ENCODE measurements around the gene EBI3. TPM values are rescaled to one million over a fixed set of nuclear protein-coding genes. Genes with fewer than 3 reads are reported as not detected.

The EBI3 gene
- total and polyA plus RNA-seq, 7 experiments from 2014 or later = 0.44 to 8.8 TPM; not detected in 5

- Histone ChIP-seq H3K4me3 (ENCODE audit: low read length) (no peak overlapping the region), H3K36me3 (ENCODE audit: control insufficient read depth in 2 of 3, insufficient read depth in 3 of 3, low read length in 3 of 3) (no peaks in the 10 kb centered on the region), H3K27me3 (ENCODE audit: control insufficient read depth in 2 of 2, insufficient read depth in 2 of 2, low read length in 2 of 2) (peaks cover 0 to 20% of the 10 kb centered on the region in 2 donors), H3K27ac (ENCODE audit: low read depth, low read length) (no peak overlapping the region), H3K9me3 (ENCODE audit: control insufficient read depth in 2 of 3, low read length in 3 of 3) (no peaks in the 10 kb centered on the region), H3K4me1 (ENCODE audit: control insufficient read depth in 2 of 2, insufficient read depth in 2 of 2, low read length in 2 of 2) (no peaks in the 10 kb centered on the region)
- peaks cover 8 to 18% (median 11%) of the 10 kb centered on the region in 7 donors for H3K4me1 Mint-ChIP-seq
- POLR2A ChIA-PET = no interaction called here
- peaks cover 0 to 10% (median 2%) of the 10 kb centered on the region in 11 donors for H3K9me3 Mint-ChIP-seq
- H3K27me3 Mint-ChIP-seq = peaks cover 33 to 62% (median 50%) of the 10 kb centered on the region in 5 donors
- no peak overlapping the region for H3K4me3 Mint-ChIP-seq
- H3K27ac Mint-ChIP-seq = no peak overlapping the region
- CTCF ChIA-PET = no interaction called here
- DNase-seq (no peak), ATAC-seq (no peak)
- intact Hi-C loops (cut with micrococcal nuclease) = no loop called here
- H3K36me3 Mint-ChIP-seq = peaks cover 8 to 13% (median 9%) of the 10 kb centered on the region in 5 donors
These were observed 33.3 kb upstream of the EBI3 start for GRCh38 chr19:4196009-4196408.

- H3K36me3 ChIP-seq (ENCODE audit: control insufficient read depth in 2 of 3, insufficient read depth in 3 of 3, low read length in 3 of 3) = no peaks in the 10 kb centered on the region
- DNase-seq (no peak), ATAC-seq (no peak)
- H3K27me3 ChIP-seq (ENCODE audit: control insufficient read depth in 2 of 2, insufficient read depth in 2 of 2, low read length in 2 of 2) = peaks cover 0 to 20% of the 10 kb centered on the region in 2 donors
- Mint-ChIP-seq H3K4me1 (peaks cover 8 to 18% (median 11%) of the 10 kb centered on the region in 7 donors), H3K4me3 (peak overlapping the region in 2 of 10 donors; percentile 57 to 66), H3K27ac (peak overlapping the region in 1 of 9 donors; percentile 53), H3K9me3 (peaks cover 0 to 10% (median 2%) of the 10 kb centered on the region in 11 donors), H3K27me3 (peaks cover 37 to 63% (median 50%) of the 10 kb centered on the region in 5 donors), H3K36me3 (peaks cover 8 to 13% (median 9%) of the 10 kb centered on the region in 5 donors)
- H3K4me3 ChIP-seq (ENCODE audit: low read length) = no peak overlapping the region
- no peak overlapping the region for H3K27ac ChIP-seq (ENCODE audit: low read depth, low read length)
- intact Hi-C loops (cut with micrococcal nuclease) = no loop called here
- ChIA-PET POLR2A (no interaction called here), CTCF (no interaction called here)
- H3K4me1 ChIP-seq (ENCODE audit: control insufficient read depth in 2 of 2, insufficient read depth in 2 of 2, low read length in 2 of 2) = no peaks in the 10 kb centered on the region
- H3K9me3 ChIP-seq (ENCODE audit: control insufficient read depth in 2 of 3, low read length in 3 of 3) = no peaks in the 10 kb centered on the region
These were observed 32.7 kb upstream of the EBI3 start for GRCh38 chr19:4196587-4197148.

GRCh38 chr19:4197228-4197624 lies 32.1 kb upstream of the EBI3 start:
- Mint-ChIP-seq H3K36me3 (peaks cover 8 to 13% (median 9%) of the 10 kb centered on the region in 5 donors), H3K4me1 (peaks cover 8 to 18% (median 11%) of the 10 kb centered on the region in 7 donors), H3K27me3 (peaks cover 39 to 63% (median 50%) of the 10 kb centered on the region in 5 donors), H3K27ac (peak overlapping the region in 3 of 9 donors; percentile 25 to 65 (median 53)), H3K4me3 (peak overlapping the region in 6 of 10 donors; percentile 12 to 66 (median 32)), H3K9me3 (peaks cover 0 to 10% (median 2%) of the 10 kb centered on the region in 11 donors)
- H3K27me3 ChIP-seq (ENCODE audit: control insufficient read depth in 2 of 2, insufficient read depth in 2 of 2, low read length in 2 of 2) = peaks cover 0 to 20% of the 10 kb centered on the region in 2 donors
- H3K4me1 ChIP-seq (ENCODE audit: control insufficient read depth in 2 of 2, insufficient read depth in 2 of 2, low read length in 2 of 2) = no peaks in the 10 kb centered on the region
- ATAC-seq (no peak), DNase-seq (no peak)
- CTCF ChIA-PET = no interaction called here
- H3K4me3 ChIP-seq (ENCODE audit: low read length) = no peak overlapping the region
- no peak overlapping the region for H3K27ac ChIP-seq (ENCODE audit: low read depth, low read length)
- intact Hi-C loops (cut with micrococcal nuclease) = no loop called here
- no peaks in the 10 kb centered on the region for H3K36me3 ChIP-seq (ENCODE audit: control insufficient read depth in 2 of 3, insufficient read depth in 3 of 3, low read length in 3 of 3)
- POLR2A ChIA-PET = no interaction called here
- H3K9me3 ChIP-seq (ENCODE audit: control insufficient read depth in 2 of 3, low read length in 3 of 3) = no peaks in the 10 kb centered on the region

GRCh38 chr19:4197625-4198466 lies 31.5 kb upstream of the EBI3 start:
- Histone ChIP-seq H3K27me3 (ENCODE audit: control insufficient read depth in 2 of 2, insufficient read depth in 2 of 2, low read length in 2 of 2) (peaks cover 0 to 20% of the 10 kb centered on the region in 2 donors), H3K4me1 (ENCODE audit: control insufficient read depth in 2 of 2, insufficient read depth in 2 of 2, low read length in 2 of 2) (no peaks in the 10 kb centered on the region), H3K36me3 (ENCODE audit: control insufficient read depth in 2 of 3, insufficient read depth in 3 of 3, low read length in 3 of 3) (no peaks in the 10 kb centered on the region), H3K4me3 (ENCODE audit: low read length) (no peak overlapping the region), H3K27ac (ENCODE audit: low read depth, low read length) (no peak overlapping the region), H3K9me3 (ENCODE audit: control insufficient read depth in 2 of 3, low read length in 3 of 3) (no peaks in the 10 kb centered on the region)
- H3K9me3 Mint-ChIP-seq = peaks cover 0 to 10% (median 2%) of the 10 kb centered on the region in 11 donors
- ATAC-seq (no peak), DNase-seq (no peak)
- H3K27me3 Mint-ChIP-seq = peaks cover 39 to 63% (median 50%) of the 10 kb centered on the region in 5 donors
- H3K4me1 Mint-ChIP-seq = peaks cover 8 to 18% (median 11%) of the 10 kb centered on the region in 7 donors
- H3K27ac Mint-ChIP-seq = peak overlapping the region in 2 of 9 donors; percentile 53 to 65
- ChIA-PET CTCF (no interaction called here), POLR2A (no interaction called here)
- peaks cover 8 to 13% (median 9%) of the 10 kb centered on the region in 5 donors for H3K36me3 Mint-ChIP-seq
- H3K4me3 Mint-ChIP-seq = peak overlapping the region in 6 of 10 donors; percentile 12 to 79 (median 62)
- intact Hi-C loops (cut with micrococcal nuclease) = no loop called here

- Histone ChIP-seq H3K27me3 (ENCODE audit: control insufficient read depth in 2 of 2, insufficient read depth in 2 of 2, low read length in 2 of 2) (peaks cover 0 to 20% of the 10 kb centered on the region in 2 donors), H3K9me3 (ENCODE audit: control insufficient read depth in 2 of 3, low read length in 3 of 3) (no peaks in the 10 kb centered on the region), H3K27ac (ENCODE audit: low read depth, low read length) (no peak overlapping the region), H3K4me1 (ENCODE audit: control insufficient read depth in 2 of 2, insufficient read depth in 2 of 2, low read length in 2 of 2) (no peaks in the 10 kb centered on the region), H3K4me3 (ENCODE audit: low read length) (no peak overlapping the region), H3K36me3 (ENCODE audit: control insufficient read depth in 2 of 3, insufficient read depth in 3 of 3, low read length in 3 of 3) (no peaks in the 10 kb centered on the region)
- intact Hi-C loops (cut with micrococcal nuclease) = no loop called here
- Mint-ChIP-seq H3K36me3 (peaks cover 8 to 13% (median 9%) of the 10 kb centered on the region in 5 donors), H3K4me3 (peak overlapping the region in 2 of 10 donors; percentile 8 to 51), H3K27ac (peak overlapping the region in 1 of 9 donors; percentile 24), H3K9me3 (peaks cover 0 to 10% (median 2%) of the 10 kb centered on the region in 11 donors), H3K27me3 (peaks cover 35 to 57% (median 45%) of the 10 kb centered on the region in 5 donors), H3K4me1 (peaks cover 8 to 18% (median 11%) of the 10 kb centered on the region in 7 donors)
- POLR2A ChIA-PET = no interaction called here
- CTCF ChIA-PET = no interaction called here
- ATAC-seq (no peak), DNase-seq (no peak)
These were observed 30.7 kb upstream of the EBI3 start for GRCh38 chr19:4198467-4199126.

- H3K27ac Mint-ChIP-seq = no peak overlapping the region
- H3K27me3 Mint-ChIP-seq = peaks cover 34 to 49% (median 36%) of the 10 kb centered on the region in 5 donors
- Histone ChIP-seq H3K36me3 (ENCODE audit: control insufficient read depth in 2 of 3, insufficient read depth in 3 of 3, low read length in 3 of 3) (no peaks in the 10 kb centered on the region), H3K27ac (ENCODE audit: low read depth, low read length) (no peak overlapping the region), H3K9me3 (ENCODE audit: control insufficient read depth in 2 of 3, low read length in 3 of 3) (no peaks in the 10 kb centered on the region), H3K4me3 (ENCODE audit: low read length) (no peak overlapping the region), H3K4me1 (ENCODE audit: control insufficient read depth in 2 of 2, insufficient read depth in 2 of 2, low read length in 2 of 2) (no peaks in the 10 kb centered on the region), H3K27me3 (ENCODE audit: control insufficient read depth in 2 of 2, insufficient read depth in 2 of 2, low read length in 2 of 2) (peaks cover 0 to 20% of the 10 kb centered on the region in 2 donors)
- ChIA-PET CTCF (interaction anchor here (1.1 kb wide), 1 partner anchor 9 kb away, joined by 3 read pairs; no protein-coding TSS in a partner anchor), POLR2A (no interaction called here)
- ATAC-seq = no peak
- peaks cover 11 to 21% (median 15%) of the 10 kb centered on the region in 7 donors for H3K4me1 Mint-ChIP-seq
- H3K4me3 Mint-ChIP-seq = no peak overlapping the region
- H3K9me3 Mint-ChIP-seq = peaks cover 0 to 10% (median 2%) of the 10 kb centered on the region in 11 donors
- peaks cover 4 to 9% (median 8%) of the 10 kb centered on the region in 5 donors for H3K36me3 Mint-ChIP-seq
- intact Hi-C loops (cut with micrococcal nuclease) = loop anchor here in 1 of 2 donors (5.0 kb wide), 1 partner anchor 437 kb away; the partner anchor contains the start of genes APBA3 and MRPL54
- DNase-seq = no peak
These were observed 29.5 kb upstream of the EBI3 start for GRCh38 chr19:4199699-4200293.

Data from naive thymus-derived CD4-positive, alpha-beta T cell (primary cell).